ENCODE measurements around the gene PIGM.

PIGM gene

DNA sequence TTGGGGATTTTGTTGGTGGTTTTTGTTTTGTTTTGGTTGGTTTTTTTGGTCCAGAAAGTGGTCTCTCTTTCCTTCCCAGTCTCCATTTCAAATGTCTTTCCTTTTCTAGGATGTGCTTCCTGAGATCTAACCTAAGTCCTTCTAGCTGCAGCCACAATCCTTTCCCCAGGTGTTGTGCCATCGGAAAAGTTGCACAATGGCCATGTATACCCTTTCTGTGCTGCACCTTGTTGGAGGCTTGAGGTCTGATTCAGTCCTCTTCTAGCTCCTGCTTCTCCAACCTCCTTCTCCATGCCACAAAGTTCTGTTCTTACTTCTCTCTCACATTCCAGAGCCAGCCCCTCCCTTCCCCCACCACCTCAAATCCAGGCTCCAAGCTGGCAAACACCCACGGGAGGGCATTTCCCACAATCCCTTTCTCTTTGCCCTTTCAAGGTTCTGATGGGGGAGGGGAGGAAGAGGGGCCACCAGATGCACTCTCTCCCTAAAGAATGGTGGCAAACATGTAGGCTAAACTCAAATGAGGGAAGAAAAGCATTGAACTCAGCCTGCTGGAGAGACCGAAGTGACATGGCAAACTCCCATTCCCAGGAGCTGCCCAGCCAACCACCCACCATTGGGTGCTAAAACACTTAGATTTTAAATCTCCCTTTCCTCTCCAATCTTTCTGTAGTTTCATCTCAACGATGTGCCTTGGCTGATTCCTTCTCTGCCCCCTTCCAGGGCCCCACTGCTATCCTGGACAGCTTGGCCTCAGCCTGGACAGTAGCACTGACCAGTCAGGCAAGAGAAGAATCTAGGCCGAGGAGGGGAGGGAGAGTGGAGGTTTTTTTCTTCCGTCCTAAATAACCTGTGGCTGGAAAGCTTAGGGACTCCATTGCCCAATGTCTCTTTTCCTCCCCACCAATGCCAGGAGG lies 35.3 kb upstream of the PIGM start:
- no peak overlapping the region for H3K27ac ChIP-seq
- TF ChIP-seq, protein P1, sequence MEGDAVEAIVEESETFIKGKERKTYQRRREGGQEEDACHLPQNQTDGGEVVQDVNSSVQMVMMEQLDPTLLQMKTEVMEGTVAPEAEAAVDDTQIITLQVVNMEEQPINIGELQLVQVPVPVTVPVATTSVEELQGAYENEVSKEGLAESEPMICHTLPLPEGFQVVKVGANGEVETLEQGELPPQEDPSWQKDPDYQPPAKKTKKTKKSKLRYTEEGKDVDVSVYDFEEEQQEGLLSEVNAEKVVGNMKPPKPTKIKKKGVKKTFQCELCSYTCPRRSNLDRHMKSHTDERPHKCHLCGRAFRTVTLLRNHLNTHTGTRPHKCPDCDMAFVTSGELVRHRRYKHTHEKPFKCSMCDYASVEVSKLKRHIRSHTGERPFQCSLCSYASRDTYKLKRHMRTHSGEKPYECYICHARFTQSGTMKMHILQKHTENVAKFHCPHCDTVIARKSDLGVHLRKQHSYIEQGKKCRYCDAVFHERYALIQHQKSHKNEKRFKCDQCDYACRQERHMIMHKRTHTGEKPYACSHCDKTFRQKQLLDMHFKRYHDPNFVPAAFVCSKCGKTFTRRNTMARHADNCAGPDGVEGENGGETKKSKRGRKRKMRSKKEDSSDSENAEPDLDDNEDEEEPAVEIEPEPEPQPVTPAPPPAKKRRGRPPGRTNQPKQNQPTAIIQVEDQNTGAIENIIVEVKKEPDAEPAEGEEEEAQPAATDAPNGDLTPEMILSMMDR (conservative IDR thresholded peaks at IDR 0.05) = no peak

DNA sequence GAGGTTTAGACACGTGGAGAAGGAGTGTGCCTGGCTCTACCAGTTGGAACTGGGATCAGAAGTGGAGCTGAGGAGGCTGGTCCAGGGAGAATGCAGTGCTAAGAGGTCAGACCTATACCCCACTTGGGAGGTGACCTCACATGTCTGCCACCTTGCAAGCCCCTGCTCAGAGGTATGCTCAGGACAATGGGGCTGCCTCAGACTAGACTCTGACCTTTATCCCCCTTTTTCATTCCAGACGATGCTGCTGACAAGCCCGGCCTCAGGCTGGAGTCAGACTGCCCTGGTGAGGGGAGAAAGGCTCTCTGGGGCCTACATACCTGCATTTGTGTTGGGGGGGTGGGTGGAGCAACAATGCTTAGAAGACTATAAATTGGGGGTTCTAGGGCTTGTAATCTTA lies 33.0 kb upstream of the PIGM start:
- TF ChIP-seq, protein P1 (conservative IDR thresholded peaks at IDR 0.05) = no peak
- H3K27ac ChIP-seq = no peak overlapping the region

DNA sequence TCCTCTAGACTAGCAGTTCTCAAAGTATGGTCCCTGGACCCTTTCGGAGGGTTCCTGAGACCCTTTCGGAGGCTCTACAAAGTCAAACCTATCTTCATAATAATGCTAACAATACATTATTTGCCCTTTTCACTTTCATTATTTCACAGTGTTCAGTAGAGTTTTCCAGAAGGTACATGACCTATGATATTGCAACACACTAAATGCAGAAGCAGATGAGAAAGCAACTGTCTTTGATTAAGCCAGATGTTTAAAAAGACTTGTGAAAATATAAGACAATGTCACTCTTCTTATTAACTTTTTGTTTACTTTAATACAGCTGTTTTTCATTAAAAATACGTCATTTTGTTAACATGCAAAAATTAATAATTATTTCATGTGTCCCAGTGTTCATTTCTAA lies 32.4 kb upstream of the PIGM start:
- H3K27ac ChIP-seq = no peak overlapping the region
- TF ChIP-seq, protein P1 (conservative IDR thresholded peaks at IDR 0.05) = no peak

DNA sequence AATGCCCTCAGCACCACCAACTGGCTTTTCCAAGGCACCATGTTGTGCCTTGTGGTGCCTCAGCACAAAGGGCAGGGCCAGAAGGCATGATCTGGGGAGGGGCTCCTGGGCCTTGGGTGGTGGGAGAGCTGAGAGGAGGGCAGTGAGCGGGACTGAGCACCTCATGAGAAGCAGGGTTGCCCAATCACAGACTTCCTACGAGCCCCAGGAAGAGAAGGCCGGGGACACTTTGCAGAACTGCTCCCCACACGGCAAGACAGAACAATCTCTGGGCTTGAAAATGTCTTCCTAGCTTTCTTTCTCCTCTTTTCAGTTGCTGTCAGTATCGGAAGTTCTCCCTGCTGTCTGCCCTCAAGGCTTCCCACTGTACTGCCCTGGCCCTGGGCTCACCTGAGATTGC lies 31.4 kb upstream of the PIGM start:
- no peak overlapping the region for H3K27ac ChIP-seq
- TF ChIP-seq, protein P1 (conservative IDR thresholded peaks at IDR 0.05) = no peak

DNA sequence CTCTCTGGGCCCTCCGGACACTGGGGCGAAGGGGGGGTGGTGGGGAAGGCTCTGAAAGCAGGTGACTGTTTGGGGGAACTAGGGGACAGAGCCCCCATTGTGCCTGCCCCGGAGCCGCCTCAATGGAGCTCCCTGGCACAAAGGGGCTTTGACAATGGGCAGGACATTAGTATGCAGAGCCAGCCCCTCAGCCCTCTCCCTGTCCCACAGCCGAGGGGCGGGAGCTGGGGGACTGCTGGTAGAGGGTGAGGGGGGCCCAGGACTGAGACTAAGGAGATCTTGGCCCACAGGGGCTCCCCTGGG lies 30.4 kb upstream of the PIGM start:
- TF ChIP-seq, protein P1 (conservative IDR thresholded peaks at IDR 0.05) = no peak
- H3K27ac ChIP-seq = no peak overlapping the region

DNA sequence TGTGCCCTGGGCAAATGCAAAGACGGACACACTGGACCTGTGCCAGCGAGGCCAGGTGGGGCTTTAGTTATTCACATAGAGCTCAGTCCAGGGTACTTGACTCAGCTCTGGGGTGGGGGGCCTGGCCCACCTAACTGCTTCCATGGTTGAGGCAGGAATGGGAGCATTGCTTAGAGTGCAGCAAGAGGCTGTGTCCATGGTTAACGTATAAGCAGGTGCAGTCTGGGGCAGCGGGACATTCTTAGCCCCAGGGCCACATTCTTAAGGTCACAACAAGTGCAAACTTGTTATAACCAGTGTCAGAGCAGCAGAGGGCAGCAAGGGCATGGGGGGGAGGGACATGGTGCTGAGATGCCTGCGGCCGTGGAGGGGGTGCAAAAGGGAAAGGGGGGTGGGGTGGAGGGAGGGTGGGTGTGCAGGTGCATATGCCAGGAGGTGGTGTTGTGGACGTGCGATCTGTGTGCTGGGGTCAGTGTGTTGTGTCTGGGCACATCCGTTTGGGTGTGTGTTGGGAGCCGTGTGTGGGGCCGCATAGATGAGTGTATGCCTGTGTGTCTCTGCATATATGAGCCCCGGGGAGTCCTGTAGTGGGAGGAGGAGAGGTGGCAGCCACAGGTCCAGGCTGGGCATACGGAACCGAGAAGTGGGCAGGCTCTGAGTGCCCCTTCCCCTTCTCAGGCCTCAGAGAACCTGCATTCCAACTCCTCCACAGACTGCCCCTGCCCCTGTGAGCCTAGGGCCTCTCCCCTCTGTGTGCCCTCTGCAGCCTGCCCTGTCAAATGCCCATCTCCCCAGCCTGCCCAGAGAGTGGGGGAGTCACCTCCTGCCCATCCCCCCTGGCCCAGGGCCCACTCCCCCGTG lies 29.8 kb upstream of the PIGM start:
- TF ChIP-seq, protein P1 (conservative IDR thresholded peaks at IDR 0.05) = no peak
- H3K27ac ChIP-seq = no peak overlapping the region

DNA sequence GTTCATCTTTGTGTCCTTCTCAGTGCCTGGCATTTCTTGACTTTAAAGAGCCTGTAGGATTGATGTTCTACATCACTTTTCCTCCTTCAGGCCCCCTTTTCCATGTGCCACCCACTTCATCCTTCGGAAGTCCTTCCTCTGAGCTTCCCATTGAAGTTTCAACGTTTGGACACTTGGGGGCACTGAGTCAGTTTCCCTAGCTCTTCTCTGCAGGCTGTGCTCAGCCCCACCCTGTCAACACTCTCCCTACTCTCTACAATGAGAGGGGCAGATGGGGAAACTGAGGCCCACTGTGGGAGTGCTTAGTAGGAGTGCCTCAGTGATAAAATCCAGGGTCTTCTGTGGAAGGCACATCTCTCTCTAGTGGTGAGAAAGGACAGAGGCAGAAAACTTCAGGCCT lies 26.3 kb upstream of the PIGM start:
- no peak overlapping the region for H3K27ac ChIP-seq

More for the DNA sequence above, 26.3 kb upstream of the PIGM start:
- TF ChIP-seq, protein P1 (conservative IDR thresholded peaks at IDR 0.05) = no peak
